Motor neuron (in vitro differentiated cells): ENCODE measurements around the gene DMRT2. TPM values are rescaled to one million over a fixed set of nuclear protein-coding genes. Genes with fewer than 3 reads are reported as not detected.

ENCODE experiments used
- ATAC-seq, 8 experiments: fragments of 200-7000 bp; cut with Tn5 transposase; replicated peaks in 6 of 8; 2 replicates each; pipeline ENCODE4 v1.8.0; 2021; ENCODE audit warnings: mild to moderate bottlenecking in 8 of 8, moderate library complexity in 8 of 8
- H3K27ac ChIP-seq, 2 donors: fragments of 250-450 bp; sonication (Bioruptor Pico); 2 replicates each; pipeline ENCODE4 v1.9.0; 2021; ENCODE audit warnings: antibody characterized with exemption in 2 of 2, mild to moderate bottlenecking in 2 of 2, moderate library complexity in 1 of 2
- H3K4me1 ChIP-seq, 2 donors: fragments of 250-450 bp; sonication (Bioruptor Pico); replicated peaks in 1 of 2; 2 replicates each; pipeline ENCODE4 v1.6.1; 2021; ENCODE audit warnings: antibody characterized with exemption in 2 of 2, mild to moderate bottlenecking in 2 of 2, moderate library complexity in 1 of 2
- H3K4me3 ChIP-seq, 5 donors: fragments of 250-450 bp; sonication (Bioruptor Pico); 2 replicates each; pipeline ENCODE4 v1.9.0; 2021; ENCODE audit warnings: antibody characterized with exemption in 5 of 5, mild to moderate bottlenecking in 5 of 5, moderate library complexity in 4 of 5
- WGBS, 10 experiments: fragments of 450-650 bp; shearing (Covaris generic); methylation state at CpG; one replicate each; pipeline ENCODE4 v1.0.0; 2022; 5-methylcytosine and 5-hydroxymethylcytosine counted together
- in situ Hi-C, 9 experiments: fragments of 400-800 bp; cut with MboI; loops; one replicate each; pipeline ENCODE4 v1.15.0; 2021; ENCODE audit warnings: low sequenced_read_pairs in 9 of 9, low pct_unique_long_range_greater_than_20kb in 2 of 9; ENCODE audit not compliant: unreplicated experiment in 9 of 9
- total RNA-seq, 8 experiments: library from RNA; unstranded; fragments of 300-600 nt; gene quantifications; 2 replicates each; pipeline versions ENCODE4 v1.2.3 to v1.2.4, GENCODE V29; 2022

DMRT2 gene
- 10 to 100 TPM in 1 of 8 experiments, 1 to 10 TPM in 1, under 1 TPM in 6; 0.05 to 57.3 (median 0.60) TPM for total RNA-seq

- in situ Hi-C loops: no loop called here
- WGBS, 10 experiments: 0 to 20% (median 6%) methylated on average over 3 to 18 of the region's 48 CpGs; no CpG with 5 or more reads in 4 of the 10 experiments
- peak in 7 of 8 experiments; percentile 82 to 99 (median 98) for ATAC-seq
- H3K27ac ChIP-seq: no peak within 1 kb of the TSS
- peak within 1 kb of the TSS; percentile 10 to 44 (median 17) for H3K4me3 ChIP-seq
- H3K4me1 ChIP-seq: peaks cover 0 to 3% of the 10 kb centered on the region in 2 donors
Observed at GRCh38 chr9:1050125-1050895, at the start of gene DMRT2. Gene DMRT2 (plus strand): TSS chr9:1050357. CDS start chr9:1051614, 1,257 bp downstream.

- no peaks in the 10 kb centered on the region for H3K4me1 ChIP-seq
- no peak overlapping the region for H3K27ac ChIP-seq
- ATAC-seq: peak in 1 of 8 experiments; percentile 48
- in situ Hi-C loops: loop anchor here in 6 of 9 experiments (10.0 to 25.0 kb wide), 3 partner anchors 107 to 390 kb away; no protein-coding TSS in a partner anchor
- H3K4me3 ChIP-seq: no peak overlapping the region
- 20 to 100% (median 90%) methylated on average over 1 to 4 of the region's 4 CpGs; no CpG with 5 or more reads in 1 of the 10 experiments for WGBS, 10 experiments
Observed at GRCh38 chr9:1001838-1002237, 48.3 kb upstream of the DMRT2 start.

GRCh38 chr9:1002678-1003077 lies 47.5 kb upstream of the DMRT2 start:
- no peak overlapping the region for H3K27ac ChIP-seq
- in situ Hi-C loops: loop anchor here in 6 of 9 experiments (10.0 to 25.0 kb wide), 3 partner anchors 108 to 390 kb away; no protein-coding TSS in a partner anchor
- 20 to 100% (median 89%) methylated on average over 1 to 2 of the region's 2 CpGs; no CpG with 5 or more reads in 4 of the 10 experiments for WGBS, 10 experiments
- H3K4me3 ChIP-seq: no peak overlapping the region
- no peaks in the 10 kb centered on the region for H3K4me1 ChIP-seq
- ATAC-seq: no peak

- in situ Hi-C loops: loop anchor here in 6 of 9 experiments (10.0 to 25.0 kb wide), 3 partner anchors 110 to 393 kb away; no protein-coding TSS in a partner anchor
- peak; percentile 45 to 78 (median 65) for ATAC-seq
- Histone ChIP-seq H3K4me3 (no peak overlapping the region), H3K27ac (no peak overlapping the region), H3K4me1 (no peaks in the 10 kb centered on the region)
- 40 to 100% (median 53%) methylated on average over 1 to 9 of the region's 10 CpGs; no CpG with 5 or more reads in 2 of the 10 experiments for WGBS, 10 experiments
Observed at GRCh38 chr9:1005043-1005667, 45.0 kb upstream of the DMRT2 start.

- Histone ChIP-seq H3K4me3 (no peak overlapping the region), H3K27ac (no peak overlapping the region), H3K4me1 (no peaks in the 10 kb centered on the region)
- in situ Hi-C loops: loop anchor here in 6 of 9 experiments (10.0 to 25.0 kb wide), 3 partner anchors 113 to 395 kb away; no protein-coding TSS in a partner anchor
- WGBS, 10 experiments: 47 to 100% (median 60%) methylated on average over 1 to 3 of the region's 3 CpGs; no CpG with 5 or more reads in 1 of the 10 experiments
- peak in 1 of 8 experiments; percentile 8 for ATAC-seq
Observed at GRCh38 chr9:1007312-1007711, 42.8 kb upstream of the DMRT2 start.

- 20 to 100% (median 76%) methylated on average over 1 to 3 of the region's 3 CpGs; no CpG with 5 or more reads in 3 of the 10 experiments for WGBS, 10 experiments
- ATAC-seq: peak in 4 of 8 experiments; percentile 22 to 75 (median 68)
- in situ Hi-C loops: loop anchor here in 6 of 9 experiments (10.0 to 25.0 kb wide), 3 partner anchors 113 to 396 kb away; no protein-coding TSS in a partner anchor
Observed at GRCh38 chr9:1008216-1008615, 41.9 kb upstream of the DMRT2 start.

GRCh38 chr9:1009101-1009707 lies 41.0 kb upstream of the DMRT2 start:
- Histone ChIP-seq H3K4me3 (no peak overlapping the region), H3K4me1 (no peaks in the 10 kb centered on the region), H3K27ac (no peak overlapping the region)
- in situ Hi-C loops: loop anchor here in 6 of 9 experiments (10.0 to 25.0 kb wide), 3 partner anchors 114 to 397 kb away; no protein-coding TSS in a partner anchor
- ATAC-seq: peak; percentile 77 to 99 (median 97)
- WGBS, 10 experiments: 0 to 31% (median 10%) methylated on average over 3 to 10 of the region's 14 CpGs; no CpG with 5 or more reads in 3 of the 10 experiments

More at GRCh38 chr9:1008216-1008615, 41.9 kb upstream of the DMRT2 start:
- Histone ChIP-seq H3K4me3 (no peak overlapping the region), H3K4me1 (no peaks in the 10 kb centered on the region), H3K27ac (no peak overlapping the region)

- in situ Hi-C loops: loop anchor here in 4 of 9 experiments (25.0 kb wide), 2 partner anchors 126 to 401 kb away; no protein-coding TSS in a partner anchor
Observed at GRCh38 chr9:1013021-1013420, 37.1 kb upstream of the DMRT2 start.

GRCh38 chr9:1014225-1014624 lies 35.9 kb upstream of the DMRT2 start:
- peak in 4 of 8 experiments; percentile 7 to 88 (median 52) for ATAC-seq
- in situ Hi-C loops: loop anchor here in 4 of 9 experiments (25.0 kb wide), 2 partner anchors 127 to 402 kb away; no protein-coding TSS in a partner anchor
- WGBS, 10 experiments: 0 to 87% (median 67%) methylated on average over 1 to 4 of the region's 4 CpGs

More at GRCh38 chr9:1013021-1013420, 37.1 kb upstream of the DMRT2 start:
- H3K27ac ChIP-seq: no peak overlapping the region
- ATAC-seq: no peak
- no peak overlapping the region for H3K4me3 ChIP-seq
- H3K4me1 ChIP-seq: no peaks in the 10 kb centered on the region
- 58 to 100% (median 82%) methylated on average over 1 to 5 of the region's 5 CpGs for WGBS, 10 experiments

GRCh38 chr9:1014640-1015039 lies 35.5 kb upstream of the DMRT2 start:
- Histone ChIP-seq H3K27ac (no peak overlapping the region), H3K4me3 (no peak overlapping the region), H3K4me1 (no peaks in the 10 kb centered on the region)
- peak in 2 of 8 experiments; percentile 9 to 63 for ATAC-seq
- in situ Hi-C loops: loop anchor here in 4 of 9 experiments (25.0 kb wide), 2 partner anchors 127 to 402 kb away; no protein-coding TSS in a partner anchor
- 0 to 100% (median 68%) methylated on average over 1 to 2 of the region's 2 CpGs; no CpG with 5 or more reads in 1 of the 10 experiments for WGBS, 10 experiments

More at GRCh38 chr9:1014225-1014624, 35.9 kb upstream of the DMRT2 start:
- Histone ChIP-seq H3K4me1 (no peaks in the 10 kb centered on the region), H3K4me3 (no peak overlapping the region), H3K27ac (no peak overlapping the region)

GRCh38 chr9:1018121-1018520 lies 32.0 kb upstream of the DMRT2 start:
- 0 to 45% (median 23%) methylated on average over 1 to 10 of the region's 10 CpGs for WGBS, 10 experiments
- H3K27ac ChIP-seq: no peak overlapping the region
- H3K4me1 ChIP-seq: no peaks in the 10 kb centered on the region
- in situ Hi-C loops: loop anchor here in 4 of 9 experiments (25.0 kb wide), 2 partner anchors 131 to 406 kb away; no protein-coding TSS in a partner anchor
- peak in 3 of 8 experiments; percentile 27 to 65 (median 64) for ATAC-seq
- no peak overlapping the region for H3K4me3 ChIP-seq

GRCh38 chr9:1024112-1024511 lies 26.0 kb upstream of the DMRT2 start:
- ATAC-seq: peak in 2 of 8 experiments; percentile 52 to 62
- 0 to 100% (median 88%) methylated on average over 1 of the region's 1 CpG; no CpG with 5 or more reads in 3 of the 10 experiments for WGBS, 10 experiments
- in situ Hi-C loops: loop anchor here in 4 of 9 experiments (25.0 kb wide), 2 partner anchors 137 to 412 kb away; no protein-coding TSS in a partner anchor

More at GRCh38 chr9:1024112-1024511, 26.0 kb upstream of the DMRT2 start:
- Histone ChIP-seq H3K4me3 (no peak overlapping the region), H3K27ac (no peak overlapping the region), H3K4me1 (no peaks in the 10 kb centered on the region)
